Right cardiac atrium (tissue), 5 donors: ENCODE results near the gene FGD1. TPM values are rescaled to one million over a fixed set of nuclear protein-coding genes. Genes with fewer than 3 reads are reported as not detected.

Source experiments
- ATAC-seq, 2 donors: fragments of 200-7000 bp; cut with Tn5 transposase; one replicate each; pipeline versions ENCODE4 v1.8.0 to v1.9.1; 2020; ENCODE audit warnings: moderate library complexity in 2 of 2, mild to moderate bottlenecking in 1 of 2
- DNase-seq, 3 donors: peaks; one replicate each; pipeline ENCODE4 v3.0.0-alpha.2; 2020
- H3K27ac ChIP-seq: one replicate; pipeline ENCODE4 v1.5.1; 2013; ENCODE audit warnings: mild to moderate bottlenecking, low read length, control low read depth, moderate library complexity
- H3K27me3 ChIP-seq: one replicate; pipeline ENCODE4 v1.6.1; 2013; ENCODE audit not compliant: control insufficient read depth, insufficient read depth
- H3K4me1 ChIP-seq: one replicate; pipeline ENCODE4 v1.6.1; 2013; ENCODE audit warnings: low read length; ENCODE audit not compliant: control insufficient read depth, insufficient read depth
- H3K4me3 ChIP-seq: one replicate; pipeline ENCODE4 v1.5.1; 2013; ENCODE audit warnings: low read length, control low read depth
- H3K9me3 ChIP-seq: one replicate; pipeline ENCODE4 v1.6.1; 2013; ENCODE audit warnings: low read length; ENCODE audit not compliant: control insufficient read depth
- WGBS: extraction: QIAGEN DNeasy Blood & Tissue Kit; methylation state at CpG from one replicate; pipeline ENCODE4 v1.1.7; 2013; 5-methylcytosine and 5-hydroxymethylcytosine counted together
- intact Hi-C, 4 donors: fragments of 100-400 bp; cut with DNase I; formaldehyde crosslinking; loops; one replicate each; pipeline versions ENCODE4 v1.11.0 to v1.14.0; 2022 to 2023
- polyA plus RNA-seq: library from polyadenylated mRNA; stranded (reverse); fragments of 200-250 nt; gene quantifications from one replicate; pipeline ENCODE4 v1.2.3, GENCODE V29; 2013
- total RNA-seq, 4 donors: library from RNA; stranded (reverse); fragmentation: NEBNext Ultra II Directional; extraction: Animal tissue kit (Norgen Biotek cat#: 25700); gene quantifications; one replicate each; pipeline ENCODE4 v1.2.1, GENCODE V29; 2021
- donor health status: healthy with polysubstance abuse.
- donor health status: DM: no; HTN: yes; CAD: no.
- donor health status: DM: no; HTN: no; CAD: no.
- donor health status: DM: no; HTN: yes; CAD: no; lungs with severe emphysema.
- donor health status: DM: yes; HTN: yes; CAD: no.

The FGD1 gene
- total and polyA plus RNA-seq, 5 donors = 5.0 to 6.7 (median 6.5) TPM

- intact Hi-C loops = no loop called here
- Histone ChIP-seq H3K9me3 (no peaks in the 10 kb centered on the region), H3K4me1 (peaks cover 3% of the 10 kb centered on the region), H3K27ac (no peak overlapping the region), H3K4me3 (no peak overlapping the region), H3K27me3 (no peaks in the 10 kb centered on the region)
- WGBS = 85% methylated on average over 21 of the region's 21 CpGs
- no peak for ATAC-seq
- DNase-seq = no peak
Measured at GRCh38 chrX:54470054-54470760, 25.8 kb downstream of the FGD1 start.

GRCh38 chrX:54452920-54453319 is 43.1 kb downstream of the FGD1 start:
- H3K9me3 ChIP-seq = no peaks in the 10 kb centered on the region
- no peak overlapping the region for H3K4me3 ChIP-seq
- no peaks in the 10 kb centered on the region for H3K27me3 ChIP-seq
- H3K4me1 ChIP-seq = no peaks in the 10 kb centered on the region
- H3K27ac ChIP-seq = no peak overlapping the region
- ATAC-seq (no peak), DNase-seq (no peak)
- intact Hi-C loops = no loop called here
- 39% methylated on average over 2 of the region's 2 CpGs for WGBS

GRCh38 chrX:54449929-54450328 is 46.1 kb downstream of the FGD1 start:
- intact Hi-C loops = no loop called here

GRCh38 chrX:54447461-54447860 is 48.6 kb downstream of the FGD1 start:
- 73% methylated on average over 5 of the region's 5 CpGs for WGBS
- H3K4me3 ChIP-seq = no peak overlapping the region
- no peaks in the 10 kb centered on the region for H3K4me1 ChIP-seq
- H3K9me3 ChIP-seq = no peaks in the 10 kb centered on the region
- DNase-seq (no peak), ATAC-seq (no peak)
- H3K27me3 ChIP-seq = no peaks in the 10 kb centered on the region
- intact Hi-C loops = no loop called here
- no peak overlapping the region for H3K27ac ChIP-seq

More at GRCh38 chrX:54449929-54450328, 46.1 kb downstream of the FGD1 start:
- ATAC-seq (no peak), DNase-seq (no peak)
- Histone ChIP-seq H3K4me3 (no peak overlapping the region), H3K27ac (no peak overlapping the region), H3K4me1 (no peaks in the 10 kb centered on the region), H3K9me3 (no peaks in the 10 kb centered on the region), H3K27me3 (no peaks in the 10 kb centered on the region)

- Histone ChIP-seq H3K27me3 (no peaks in the 10 kb centered on the region), H3K9me3 (no peaks in the 10 kb centered on the region), H3K4me1 (peaks cover 3% of the 10 kb centered on the region), H3K27ac (no peak overlapping the region), H3K4me3 (no peak overlapping the region)
- ATAC-seq (no peak), DNase-seq (no peak)
- intact Hi-C loops = no loop called here
- WGBS = 76% methylated on average over 17 of the region's 17 CpGs
Measured at GRCh38 chrX:54446084-54446483, 50.0 kb downstream of the FGD1 start.

- ATAC-seq (no peak), DNase-seq (no peak)
- Histone ChIP-seq H3K4me1 (peaks cover 3% of the 10 kb centered on the region), H3K27ac (no peak overlapping the region), H3K9me3 (no peaks in the 10 kb centered on the region), H3K4me3 (no peak overlapping the region), H3K27me3 (no peaks in the 10 kb centered on the region)
- intact Hi-C loops = no loop called here
- WGBS = 65% methylated on average over 6 of the region's 6 CpGs
Measured at GRCh38 chrX:54444752-54445151, 51.3 kb downstream of the FGD1 start.

- Histone ChIP-seq H3K4me1 (peaks cover 3% of the 10 kb centered on the region), H3K27me3 (no peaks in the 10 kb centered on the region), H3K9me3 (no peaks in the 10 kb centered on the region), H3K4me3 (no peak overlapping the region), H3K27ac (no peak overlapping the region)
- DNase-seq (no peak), ATAC-seq (no peak)
- intact Hi-C loops = no loop called here
Measured at GRCh38 chrX:54442790-54443189, 53.2 kb downstream of the FGD1 start.

GRCh38 chrX:54439960-54440871 is 55.8 kb downstream of the FGD1 start, which contains the start of gene TSR2:
TSS of gene TSR2 (plus strand) at chrX:54440404. CDS start at chrX:54440422, 18 bp downstream.
- peak; percentile 99 for ATAC-seq
- H3K9me3 ChIP-seq = no peaks in the 10 kb centered on the region
- WGBS = 0% methylated on average over 40 of the region's 40 CpGs
- no peaks in the 10 kb centered on the region for H3K27me3 ChIP-seq
- peaks cover 3% of the 10 kb centered on the region for H3K4me1 ChIP-seq
- DNase-seq = peak; percentile 81 to 91 (median 88)
- H3K27ac ChIP-seq = peak within 1 kb of the TSS; percentile 11
- H3K4me3 ChIP-seq = peak within 1 kb of the TSS; percentile 86
- intact Hi-C loops = no loop called here

GRCh38 chrX:54435121-54435520 is 60.9 kb downstream of the FGD1 start:
- ATAC-seq (no peak), DNase-seq (no peak)
- Histone ChIP-seq H3K4me3 (no peak overlapping the region), H3K27ac (no peak overlapping the region), H3K9me3 (no peaks in the 10 kb centered on the region), H3K4me1 (no peaks in the 10 kb centered on the region), H3K27me3 (no peaks in the 10 kb centered on the region)
- intact Hi-C loops = no loop called here
- 66% methylated on average over 2 of the region's 2 CpGs for WGBS

GRCh38 chrX:54430519-54430918 is 65.5 kb downstream of the FGD1 start:
- H3K4me3 ChIP-seq = no peak overlapping the region
- DNase-seq (no peak), ATAC-seq (no peak)
- no peak overlapping the region for H3K27ac ChIP-seq
- intact Hi-C loops = no loop called here
- no peaks in the 10 kb centered on the region for H3K27me3 ChIP-seq
- H3K9me3 ChIP-seq = no peaks in the 10 kb centered on the region
- H3K4me1 ChIP-seq = no peaks in the 10 kb centered on the region

- ATAC-seq = no peak
- no peak overlapping the region for H3K27ac ChIP-seq
- intact Hi-C loops = no loop called here
- H3K9me3 ChIP-seq = no peaks in the 10 kb centered on the region
- H3K4me1 ChIP-seq = no peaks in the 10 kb centered on the region
- 71% methylated on average over 2 of the region's 2 CpGs for WGBS
- no peaks in the 10 kb centered on the region for H3K27me3 ChIP-seq
- no peak overlapping the region for H3K4me3 ChIP-seq
- DNase-seq = no peak
Measured at GRCh38 chrX:54427837-54428424, 68.1 kb downstream of the FGD1 start.
